ENCODE data around the gene NDUFAF5.

DNA sequence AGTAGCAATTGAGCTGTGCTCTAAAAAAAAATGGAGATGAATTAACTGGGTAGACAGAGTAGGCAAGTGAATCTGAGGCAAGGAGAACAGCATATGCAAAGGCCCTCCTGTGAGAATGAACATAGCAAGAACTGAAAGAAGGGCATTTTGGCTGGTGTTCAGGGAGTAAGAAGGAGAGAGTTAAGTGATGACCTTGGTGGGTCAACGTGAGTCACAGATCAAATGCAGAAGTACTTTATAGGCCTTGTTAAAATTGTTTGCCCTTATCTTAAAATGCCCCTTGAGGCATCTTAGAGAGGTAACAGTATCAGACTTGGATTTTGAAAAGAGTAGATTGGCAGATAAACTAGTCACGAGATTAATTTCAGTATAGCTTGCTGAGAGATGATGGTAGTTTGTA, 24.5 kb downstream of the NDUFAF5 start:
- no peak for TF ChIP-seq POLR2A (IDR thresholded peaks at IDR 0.05; ENCODE audit: extremely low read depth, insufficient read length)
- TF ChIP-seq, protein P1, sequence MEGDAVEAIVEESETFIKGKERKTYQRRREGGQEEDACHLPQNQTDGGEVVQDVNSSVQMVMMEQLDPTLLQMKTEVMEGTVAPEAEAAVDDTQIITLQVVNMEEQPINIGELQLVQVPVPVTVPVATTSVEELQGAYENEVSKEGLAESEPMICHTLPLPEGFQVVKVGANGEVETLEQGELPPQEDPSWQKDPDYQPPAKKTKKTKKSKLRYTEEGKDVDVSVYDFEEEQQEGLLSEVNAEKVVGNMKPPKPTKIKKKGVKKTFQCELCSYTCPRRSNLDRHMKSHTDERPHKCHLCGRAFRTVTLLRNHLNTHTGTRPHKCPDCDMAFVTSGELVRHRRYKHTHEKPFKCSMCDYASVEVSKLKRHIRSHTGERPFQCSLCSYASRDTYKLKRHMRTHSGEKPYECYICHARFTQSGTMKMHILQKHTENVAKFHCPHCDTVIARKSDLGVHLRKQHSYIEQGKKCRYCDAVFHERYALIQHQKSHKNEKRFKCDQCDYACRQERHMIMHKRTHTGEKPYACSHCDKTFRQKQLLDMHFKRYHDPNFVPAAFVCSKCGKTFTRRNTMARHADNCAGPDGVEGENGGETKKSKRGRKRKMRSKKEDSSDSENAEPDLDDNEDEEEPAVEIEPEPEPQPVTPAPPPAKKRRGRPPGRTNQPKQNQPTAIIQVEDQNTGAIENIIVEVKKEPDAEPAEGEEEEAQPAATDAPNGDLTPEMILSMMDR (IDR thresholded peaks at IDR 0.05; ENCODE audit: low read depth, low read length), result no peak

Measured in NB4 (cell line).